GM12801 (cell line): ENCODE measurements around the gene TXNDC11.

Source experiments
- TF ChIP-seq, protein P1 (sequence below): IDR thresholded peaks from one replicate; pipeline ENCODE4 v1.5.1; 2011; ENCODE audit warnings: control low read depth; ENCODE audit not compliant: insufficient read length; ENCODE audit errors: extremely low read depth

TXNDC11 gene

GRCh38 chr16:11673091-11674000, 69.3 kb downstream of the TXNDC11 start:
- TF ChIP-seq, protein P1, sequence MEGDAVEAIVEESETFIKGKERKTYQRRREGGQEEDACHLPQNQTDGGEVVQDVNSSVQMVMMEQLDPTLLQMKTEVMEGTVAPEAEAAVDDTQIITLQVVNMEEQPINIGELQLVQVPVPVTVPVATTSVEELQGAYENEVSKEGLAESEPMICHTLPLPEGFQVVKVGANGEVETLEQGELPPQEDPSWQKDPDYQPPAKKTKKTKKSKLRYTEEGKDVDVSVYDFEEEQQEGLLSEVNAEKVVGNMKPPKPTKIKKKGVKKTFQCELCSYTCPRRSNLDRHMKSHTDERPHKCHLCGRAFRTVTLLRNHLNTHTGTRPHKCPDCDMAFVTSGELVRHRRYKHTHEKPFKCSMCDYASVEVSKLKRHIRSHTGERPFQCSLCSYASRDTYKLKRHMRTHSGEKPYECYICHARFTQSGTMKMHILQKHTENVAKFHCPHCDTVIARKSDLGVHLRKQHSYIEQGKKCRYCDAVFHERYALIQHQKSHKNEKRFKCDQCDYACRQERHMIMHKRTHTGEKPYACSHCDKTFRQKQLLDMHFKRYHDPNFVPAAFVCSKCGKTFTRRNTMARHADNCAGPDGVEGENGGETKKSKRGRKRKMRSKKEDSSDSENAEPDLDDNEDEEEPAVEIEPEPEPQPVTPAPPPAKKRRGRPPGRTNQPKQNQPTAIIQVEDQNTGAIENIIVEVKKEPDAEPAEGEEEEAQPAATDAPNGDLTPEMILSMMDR, result no peak

DNA sequence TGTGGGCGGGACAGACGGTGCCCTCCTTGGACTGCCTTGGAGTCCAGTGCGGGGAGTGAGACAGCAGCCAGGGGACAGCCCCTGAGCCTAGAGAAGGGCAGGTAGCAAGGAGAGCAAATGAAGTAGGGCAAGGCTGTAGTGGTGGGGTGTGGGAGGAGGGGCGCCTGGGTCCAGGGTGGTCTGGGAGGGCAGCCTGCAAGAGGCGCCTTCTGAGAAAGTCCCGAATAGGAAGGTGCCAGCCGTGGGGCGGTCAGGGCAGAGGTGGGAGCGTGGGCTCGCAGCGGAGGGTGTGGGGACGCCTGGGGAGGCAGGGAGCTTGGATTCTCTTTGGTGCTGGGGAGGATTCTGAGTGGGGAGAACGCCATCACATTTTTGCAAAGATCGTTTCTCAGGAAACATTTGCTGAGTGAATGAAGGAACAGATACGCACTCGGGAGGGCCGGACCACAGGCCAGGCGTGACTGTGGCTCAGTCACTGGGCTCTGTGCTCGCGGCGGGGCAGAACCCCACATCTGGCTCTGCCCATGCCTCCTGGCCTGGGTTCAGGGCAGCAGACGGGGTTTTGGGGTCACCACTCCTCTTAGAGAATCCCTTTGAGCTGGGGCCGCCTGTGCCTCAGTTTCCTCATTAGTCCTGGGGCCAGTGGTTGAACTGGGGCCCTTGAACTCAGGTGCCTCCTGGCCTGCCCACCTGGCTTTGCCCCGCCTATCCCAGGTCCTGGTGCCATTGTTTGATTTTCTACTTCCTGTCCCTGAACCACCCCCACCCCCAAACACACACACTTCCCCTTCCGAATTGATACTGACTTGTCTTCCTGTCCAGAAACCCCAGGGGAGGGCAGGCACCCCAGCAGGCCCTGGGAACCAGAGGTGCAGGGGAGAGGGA, 70.2 kb downstream of the TXNDC11 start:
- TF ChIP-seq, protein P1, result no peak

GRCh38 chr16:11671676-11672075, 71.0 kb downstream of the TXNDC11 start:
- TF ChIP-seq, protein P1, result no peak

DNA sequence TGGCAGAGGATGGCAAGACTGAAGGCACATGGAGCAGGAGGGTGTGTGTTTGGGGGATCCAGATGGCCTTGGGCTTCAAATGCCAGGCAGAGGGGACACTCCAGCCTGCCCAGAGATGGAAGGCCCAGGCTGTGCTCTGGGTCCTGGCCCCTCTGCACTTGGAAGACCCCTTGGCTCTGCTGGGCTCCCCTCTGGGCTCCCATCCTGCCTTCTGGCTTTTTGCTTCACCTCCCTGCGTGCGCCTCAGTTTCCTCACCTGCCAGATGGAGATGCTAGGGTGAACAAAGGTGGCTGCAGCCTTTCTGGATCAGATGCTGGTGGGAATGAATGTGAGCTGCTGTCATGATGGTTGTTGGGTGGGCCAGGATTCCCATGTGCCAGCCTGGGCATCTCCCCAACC, 71.4 kb downstream of the TXNDC11 start:
- TF ChIP-seq, protein P1, result no peak

DNA sequence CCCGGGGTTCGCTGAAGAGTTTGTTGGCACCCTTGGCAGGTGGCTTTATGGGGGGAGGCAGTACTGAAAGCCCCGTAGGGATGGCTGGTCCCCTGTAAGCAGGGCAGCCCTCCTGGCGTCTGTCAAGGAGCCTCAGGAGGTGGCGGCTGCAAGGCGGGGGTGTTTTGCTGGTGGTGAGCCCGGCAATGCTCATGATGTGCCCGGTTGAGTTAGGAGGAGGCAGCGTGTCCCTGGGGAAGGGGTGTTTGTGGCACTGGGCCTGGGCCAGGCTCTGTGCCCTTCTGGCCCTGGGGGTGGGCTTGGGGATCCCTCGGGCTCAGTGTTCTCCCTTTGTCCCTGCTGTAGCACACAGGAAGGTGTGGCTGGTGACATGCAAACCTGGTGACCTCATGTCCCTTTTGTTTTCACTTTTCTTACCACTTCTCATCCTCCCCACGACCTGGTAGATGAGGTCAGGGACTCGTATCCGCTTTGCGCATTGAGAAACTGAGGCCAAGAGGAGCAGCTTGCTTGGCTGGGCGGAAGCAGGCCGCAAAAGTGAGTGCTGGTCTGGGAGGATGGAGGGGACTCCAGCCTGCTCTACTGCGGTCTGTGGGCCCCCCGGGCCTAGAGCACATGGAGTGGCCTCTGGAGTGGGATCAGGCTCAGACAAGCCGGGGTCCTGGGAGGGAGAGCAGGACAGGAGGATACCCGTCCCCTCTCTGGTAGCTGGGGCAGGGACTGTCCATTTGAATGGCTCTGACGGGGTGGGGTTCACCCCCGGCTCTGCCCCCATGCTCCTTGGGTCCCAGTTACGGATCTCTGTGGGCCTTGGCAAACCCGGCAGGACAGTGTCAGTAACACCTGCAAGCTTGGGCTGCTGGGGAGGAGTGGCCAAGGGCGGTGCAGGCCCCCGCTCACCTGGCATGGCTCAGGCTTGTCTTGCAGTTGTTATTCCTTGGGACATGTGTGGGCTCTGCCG, 72.2 kb downstream of the TXNDC11 start:
- TF ChIP-seq, protein P1, result no peak

- TF ChIP-seq, protein P1, result no peak
Measured at GRCh38 chr16:11669380-11670146, 73.1 kb downstream of the TXNDC11 start.
